Liver (tissue), 9 donors: ENCODE data around the gene INPP5A. TPM values are rescaled to one million over a fixed set of nuclear protein-coding genes. Genes with fewer than 3 reads are reported as not detected.

Source experiments
- DNase-seq: peaks from one replicate; pipeline ENCODE4 v3.0.0-alpha.2; 2017; ENCODE audit warnings: low spot score
- H3K27ac ChIP-seq, 2 donors: one replicate each; pipeline ENCODE4 v1.7.0; 2013; ENCODE audit warnings: inconsistent platforms in 2 of 2, low read length in 2 of 2, control low read depth in 1 of 2, low read depth in 1 of 2, mild to moderate bottlenecking in 1 of 2
- H3K27me3 ChIP-seq, 4 donors: one replicate each; pipeline versions ENCODE4 v1.6.1 to v1.7.0; 2013; ENCODE audit warnings: low read length in 3 of 4, inconsistent platforms in 1 of 4, mild to moderate bottlenecking in 1 of 4, moderate library complexity in 1 of 4; ENCODE audit not compliant: control insufficient read depth in 4 of 4, insufficient read depth in 4 of 4
- H3K36me3 ChIP-seq, 4 donors: one replicate each; pipeline versions ENCODE4 v1.6.1 to v1.7.0; 2013; ENCODE audit warnings: low read length in 3 of 4, mild to moderate bottlenecking in 3 of 4, low read depth in 1 of 4, moderate library complexity in 1 of 4; ENCODE audit not compliant: control insufficient read depth in 4 of 4, insufficient read depth in 3 of 4
- H3K4me1 ChIP-seq, 4 donors: one replicate each; pipeline versions ENCODE4 v1.6.1 to v1.7.0; 2013; ENCODE audit warnings: low read length in 3 of 4, mild to moderate bottlenecking in 3 of 4, moderate library complexity in 1 of 4; ENCODE audit not compliant: control insufficient read depth in 4 of 4, insufficient read depth in 4 of 4
- H3K4me3 ChIP-seq, 3 donors: one replicate each; pipeline versions ENCODE4 v1.6.1 to v1.7.0; 2013; ENCODE audit warnings: low read length in 3 of 3, control low read depth in 1 of 3, low read depth in 1 of 3, mild to moderate bottlenecking in 1 of 3
- H3K9ac ChIP-seq, 2 donors: one replicate each; pipeline ENCODE4 v1.7.0; 2013; ENCODE audit warnings: low read length in 2 of 2, mild to moderate bottlenecking in 2 of 2, moderate library complexity in 2 of 2, control low read depth in 1 of 2, low read depth in 1 of 2
- H3K9me3 ChIP-seq, 4 donors: one replicate each; pipeline versions ENCODE4 v1.6.1 to v1.7.0; 2013; ENCODE audit warnings: low read length in 3 of 4; ENCODE audit not compliant: control insufficient read depth in 4 of 4
- ATF3 ChIP-seq: IDR thresholded peaks from 2 replicates; pipeline ENCODE4 v1.6.1; 2016; ENCODE audit warnings: antibody characterized with exemption
- CTCF ChIP-seq: fragments of 150-350 bp; IDR thresholded peaks from 2 replicates; pipeline ENCODE4 v1.5.1; 2017; ENCODE audit warnings: improper control_type of control experiment, low read depth, low read length; ENCODE audit not compliant: missing input control
- EGR1 ChIP-seq, 2 donors: IDR thresholded peaks; 2 replicates each; pipeline ENCODE4 v1.6.1; 2016 to 2018; ENCODE audit warnings: antibody characterized with exemption in 2 of 2, low read depth in 2 of 2
- FOXA1 ChIP-seq: IDR thresholded peaks from 2 replicates; pipeline ENCODE4 v1.6.1; 2016; ENCODE audit warnings: antibody characterized with exemption
- FOXA2 ChIP-seq: IDR thresholded peaks from 2 replicates; pipeline ENCODE4 v1.6.1; 2016; ENCODE audit warnings: antibody characterized with exemption
- GABPA ChIP-seq, 2 donors: IDR thresholded peaks in 1 of 2; conservative IDR thresholded peaks in 1 of 2; 2 replicates each; pipeline ENCODE4 v1.6.1; 2016; ENCODE audit warnings: antibody characterized with exemption in 2 of 2, mild to moderate bottlenecking in 1 of 2, moderate library complexity in 1 of 2
- HNF4A ChIP-seq, 2 donors: conservative IDR thresholded peaks; 2 replicates each; pipeline ENCODE4 v1.6.1; 2016; ENCODE audit warnings: antibody characterized with exemption in 2 of 2, mild to moderate bottlenecking in 2 of 2
- HNF4G ChIP-seq: IDR thresholded peaks from 2 replicates; pipeline ENCODE4 v1.6.1; 2016; ENCODE audit warnings: antibody characterized with exemption
- JUND ChIP-seq, 2 donors: IDR thresholded peaks; 2 replicates each; pipeline ENCODE4 v1.6.1; 2016; ENCODE audit warnings: antibody characterized with exemption in 2 of 2
- MAX ChIP-seq: IDR thresholded peaks from 2 replicates; pipeline ENCODE4 v1.6.1; 2016; ENCODE audit warnings: antibody characterized with exemption
- NR2F2 ChIP-seq: IDR thresholded peaks from 2 replicates; pipeline ENCODE4 v1.6.1; 2016; ENCODE audit warnings: antibody characterized with exemption
- RAD21 ChIP-seq, 2 donors: IDR thresholded peaks; 2 replicates each; pipeline ENCODE4 v1.6.1; 2016; ENCODE audit warnings: antibody characterized with exemption in 2 of 2, mild to moderate bottlenecking in 2 of 2
- REST ChIP-seq: IDR thresholded peaks from 2 replicates; pipeline ENCODE4 v1.6.1; 2016; ENCODE audit warnings: antibody characterized with exemption, mild to moderate bottlenecking
- RXRA ChIP-seq, 2 donors: IDR thresholded peaks; 2 replicates each; pipeline ENCODE4 v1.6.1; 2017 to 2018; ENCODE audit warnings: antibody characterized with exemption in 2 of 2, mild to moderate bottlenecking in 1 of 2
- SP1 ChIP-seq: IDR thresholded peaks from 2 replicates; pipeline ENCODE4 v1.6.1; 2018; ENCODE audit warnings: antibody characterized with exemption, mild to moderate bottlenecking
- TAF1 ChIP-seq: conservative IDR thresholded peaks from 2 replicates; pipeline ENCODE4 v1.6.1; 2016; ENCODE audit warnings: antibody characterized with exemption, mild to moderate bottlenecking
- YY1 ChIP-seq: IDR thresholded peaks from 2 replicates; pipeline ENCODE4 v1.6.1; 2016; ENCODE audit warnings: antibody characterized with exemption, mild to moderate bottlenecking
- ZBTB33 ChIP-seq: IDR thresholded peaks from 2 replicates; pipeline ENCODE4 v1.6.1; 2016; ENCODE audit warnings: antibody characterized with exemption
- WGBS: extraction: QIAGEN DNeasy Blood & Tissue Kit; methylation state at CpG from one replicate; pipeline ENCODE4 v1.1.7; 2013; 5-methylcytosine and 5-hydroxymethylcytosine counted together
- polyA plus RNA-seq, 2 donors: library from polyadenylated mRNA; stranded (reverse) in 1 of 2; unstranded in 1 of 2; fragments of 200-250 nt in 1 of 2; fragments of >200 nt in 1 of 2; fragmentation: Nextera tagmentation in 1 of 2; extraction: Ambion mirVana in 1 of 2; gene quantifications; one replicate each; pipeline versions ENCODE4 v1.2.1 to v1.2.3, GENCODE V29; 2013 to 2015
- total RNA-seq, 2 donors: library from RNA; depleted of rRNA; stranded (reverse); fragments of >200 nt; gene quantifications; one replicate each; pipeline ENCODE4 v1.2.3, GENCODE V29; 2014
- donor health status: healthy.
- donor health status: healthy.
- donor health status: healthy.
- donor health status: healthy.
- donor health status: healthy.

Gene INPP5A
- total and polyA plus RNA-seq, 4 donors = 4.3 to 26.5 (median 10.9) TPM

- Histone ChIP-seq H3K9ac (peak overlapping the region in 1 of 2 donors; percentile 4), H3K4me3 (peak overlapping the region in 1 of 3 donors; percentile 80), H3K36me3 (no peaks in the 10 kb centered on the region), H3K9me3 (no peaks in the 10 kb centered on the region), H3K4me1 (peaks cover 11 to 51% (median 41%) of the 10 kb centered on the region in 4 donors), H3K27ac (peak overlapping the region; percentile 52 to 74), H3K27me3 (no peaks in the 10 kb centered on the region)
- TF ChIP-seq RXRA (IDR thresholded peaks at IDR 0.05) (peak; percentile 48 to 61), HNF4G (no peak), RAD21 (IDR thresholded peaks at IDR 0.05) (peak; percentile 16 to 57), HNF4A (conservative IDR thresholded peaks at IDR 0.05) (peak in 1 of 2 donors; percentile 39), NR2F2 (no peak), TAF1 (peak; percentile 59), FOXA1 (no peak), JUND (IDR thresholded peaks at IDR 0.05) (no peak), EGR1 (IDR thresholded peaks at IDR 0.05; ENCODE audit: low read depth in 2 of 2) (no peak), CTCF (no peak), ZBTB33 (no peak), MAX (no peak), FOXA2 (no peak), SP1 (peak; percentile 40), YY1 (peak; percentile 56), REST (peak; percentile 43), ATF3 (no peak), GABPA (IDR thresholded peaks at IDR 0.05 in 1 of 2, conservative IDR thresholded peaks at IDR 0.05 in 1 of 2) (no peak)
- no peak for DNase-seq
- WGBS = 24% methylated on average over 11 of the region's 11 CpGs
Measured at GRCh38 chr10:132539431-132539839, 1.8 kb downstream of the INPP5A start.
